Liver (tissue), 2 donors: ENCODE measurements around the gene ZFP36L1.

Experiments used
- CTCF ChIP-seq: fragments of 150-350 bp; IDR thresholded peaks from 2 replicates; pipeline ENCODE4 v1.5.1; 2017; ENCODE audit warnings: improper control_type of control experiment, low read depth, low read length; ENCODE audit not compliant: missing input control
- MAX ChIP-seq: IDR thresholded peaks from 2 replicates; pipeline ENCODE4 v1.6.1; 2016; ENCODE audit warnings: antibody characterized with exemption
- REST ChIP-seq: IDR thresholded peaks from 2 replicates; pipeline ENCODE4 v1.6.1; 2016; ENCODE audit warnings: antibody characterized with exemption, mild to moderate bottlenecking
- YY1 ChIP-seq: IDR thresholded peaks from 2 replicates; pipeline ENCODE4 v1.6.1; 2016; ENCODE audit warnings: antibody characterized with exemption, mild to moderate bottlenecking
- donor health status: healthy.

GRCh38 chr14:68794851-68795596 is 2.2 kb upstream of the ZFP36L1 start:
- TF ChIP-seq CTCF (peak; percentile 6), REST (no peak), YY1 (no peak), MAX (no peak)
